Prostate gland (tissue), 2 donors: ENCODE measurements around the gene CAPN1.

Experiments used
- CTCF ChIP-seq, 4 experiments: fragments of 200-600 bp in 2 of 4; fragments of 450-650 bp in 2 of 4; sonication (generic) in 2 of 4; IDR thresholded peaks; 1 replicate in 3 of 4; 2 replicates in 1 of 4; pipeline ENCODE4 v1.5.1; 2016 to 2019; ENCODE audit warnings: antibody characterized with exemption in 4 of 4, mild to moderate bottlenecking in 2 of 4, moderate library complexity in 2 of 4
- POLR2A ChIP-seq: fragments of 450-650 bp; IDR thresholded peaks from one replicate; pipeline ENCODE4 v1.6.1; 2016; ENCODE audit warnings: antibody characterized with exemption, mild to moderate bottlenecking

GRCh38 chr11:65211293-65212105, 29.8 kb downstream of the CAPN1 start:
- TF ChIP-seq CTCF (IDR thresholded peaks at IDR 0.05), result no peak
- TF ChIP-seq POLR2A, result no peak
